Forelimb muscle (tissue), 1 donor: ENCODE measurements around the gene GNPTAB. TPM values are rescaled to one million over a fixed set of nuclear protein-coding genes. Genes with fewer than 3 reads are reported as not detected.

Experiments
- DNase-seq: peaks from one replicate; pipeline ENCODE4 v3.0.0-alpha.2; 2013; ENCODE audit warnings: low read depth
- polyA plus RNA-seq: library from polyadenylated mRNA; unstranded; fragments of 120-200 nt; gene quantifications from one replicate; pipeline ENCODE4 v1.2.1, GENCODE V29; 2013; ENCODE audit not compliant: insufficient read length

GNPTAB gene
- polyA plus RNA-seq, 1 donor = 17.4 TPM

DNA sequence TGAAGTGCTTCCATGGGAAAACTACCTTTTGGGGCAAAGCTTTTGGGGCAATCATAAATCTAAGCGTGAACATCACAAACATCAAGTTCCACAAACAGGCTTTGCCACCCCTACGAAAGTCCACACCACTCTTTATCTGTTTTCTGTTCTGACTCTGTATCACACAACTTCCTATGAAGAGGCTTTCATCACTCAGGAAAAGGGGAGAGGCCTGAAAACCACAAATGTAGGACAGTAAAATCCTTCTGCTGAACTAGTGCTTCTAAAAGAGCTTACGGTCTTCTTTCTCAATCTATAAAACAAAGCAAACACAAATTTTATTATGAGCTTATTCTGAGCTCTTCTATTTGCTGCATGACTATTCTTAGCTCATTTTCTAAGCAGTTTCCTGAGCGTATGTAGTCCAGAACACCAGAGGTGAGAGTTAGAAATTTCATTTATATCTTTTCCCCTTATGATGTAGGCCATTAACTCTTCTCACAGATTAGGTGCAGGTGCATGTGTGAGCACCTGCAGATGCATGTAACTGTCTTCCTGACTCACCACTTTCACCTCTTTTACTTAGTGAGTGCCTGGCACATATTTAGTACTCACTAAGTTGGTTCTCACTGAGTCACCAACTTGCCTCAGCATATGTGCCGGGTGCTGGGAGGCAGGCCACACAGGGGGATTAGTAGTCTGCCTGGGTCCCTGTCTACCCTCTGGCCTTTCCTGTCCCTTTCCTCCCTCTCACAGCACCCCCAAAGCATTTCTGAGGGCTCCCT is 58.6 kb downstream of the GNPTAB start:
- DNase-seq = no peak

DNA sequence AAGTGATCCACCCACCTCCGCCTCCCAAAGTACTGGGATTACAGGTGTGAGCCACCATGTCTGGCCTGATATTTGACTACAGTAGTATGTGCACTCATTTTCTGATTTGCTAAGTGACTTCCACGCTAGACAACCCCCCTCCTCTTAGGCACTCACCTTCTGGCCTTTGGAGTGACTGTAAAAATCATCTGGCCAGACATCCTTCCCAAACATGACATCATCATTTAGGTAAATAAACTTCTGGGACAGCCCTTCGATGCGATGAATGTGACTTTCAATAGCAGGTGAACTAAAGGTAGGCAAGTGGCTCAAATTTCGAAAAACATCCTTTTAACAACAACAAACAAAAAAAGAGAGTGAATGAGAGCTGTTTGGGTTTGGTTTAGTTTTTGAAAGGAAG is 60.9 kb downstream of the GNPTAB start:
- DNase-seq = no peak

DNA sequence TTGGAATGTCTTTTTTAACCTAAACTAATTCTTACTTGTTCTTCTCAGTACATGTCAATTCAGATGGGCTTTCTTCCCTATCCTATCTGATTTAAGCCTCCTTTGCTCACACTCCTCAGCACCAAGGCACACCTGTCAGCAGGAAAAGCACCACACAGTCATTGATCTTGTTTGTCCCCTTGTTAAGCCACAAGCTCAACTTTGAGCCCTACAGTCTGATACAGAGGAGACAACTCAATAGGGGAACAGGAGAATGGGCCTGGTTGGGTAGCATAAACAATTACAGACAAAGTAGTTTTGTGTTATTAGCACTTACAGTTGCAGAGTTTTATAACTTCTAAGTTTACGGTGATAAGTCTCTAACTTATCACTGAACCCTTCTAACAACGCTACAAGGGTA is 62.0 kb downstream of the GNPTAB start:
- no peak for DNase-seq

DNA sequence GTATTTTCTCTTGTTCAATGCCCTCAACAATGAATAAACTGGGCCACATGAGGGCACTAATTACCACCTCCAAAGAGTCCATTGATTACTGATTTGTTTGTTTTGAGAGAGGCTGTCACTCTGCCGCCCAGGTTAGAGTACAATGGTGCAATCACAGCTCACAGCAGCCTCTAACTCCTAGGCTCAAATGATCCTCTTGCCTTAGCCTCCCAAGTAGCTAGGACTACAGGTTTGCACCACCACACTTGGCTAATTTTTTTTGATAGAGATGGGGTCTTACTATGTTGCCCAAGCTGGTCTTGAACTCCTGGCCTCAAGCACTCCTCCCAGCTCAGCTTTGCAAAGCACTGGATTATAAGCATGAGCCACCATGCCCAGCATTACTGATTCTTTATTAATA is 63.2 kb downstream of the GNPTAB start:
- no peak for DNase-seq

DNA sequence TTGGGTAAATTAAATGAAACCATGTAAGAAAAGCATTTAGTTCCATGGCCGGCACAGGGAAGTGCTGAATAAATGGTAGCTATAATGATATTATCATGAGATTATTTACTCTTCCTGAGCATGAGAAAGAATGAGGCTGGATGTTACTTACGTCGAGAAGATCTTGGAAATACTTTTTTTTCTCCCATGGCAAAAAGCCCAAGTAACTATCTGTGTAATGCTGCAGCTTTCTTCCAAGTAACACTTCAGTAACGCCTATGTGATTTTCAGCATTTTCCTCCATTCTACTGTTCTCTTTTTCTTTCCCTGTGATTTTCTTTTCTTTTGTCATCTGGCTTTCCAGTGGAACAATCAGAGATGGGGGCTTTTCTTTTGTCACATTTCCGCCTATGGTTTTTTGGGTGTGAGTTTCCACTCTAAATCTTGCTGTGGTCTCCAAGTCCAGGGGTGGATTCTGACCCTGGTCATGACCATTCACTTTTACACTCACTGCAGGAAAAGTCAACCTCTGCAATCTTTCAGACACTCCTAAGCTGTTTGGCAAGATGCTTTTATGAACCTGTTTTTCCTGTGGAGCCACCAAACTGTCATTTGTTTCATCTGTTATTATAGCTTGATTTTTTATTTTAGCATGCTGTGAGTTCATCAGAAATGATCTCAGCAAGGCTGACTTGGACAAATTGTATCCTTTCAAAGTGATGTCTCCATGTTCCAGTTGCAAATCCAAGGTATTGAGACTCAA is 66.5 kb downstream of the GNPTAB start:
- no peak for DNase-seq

DNA sequence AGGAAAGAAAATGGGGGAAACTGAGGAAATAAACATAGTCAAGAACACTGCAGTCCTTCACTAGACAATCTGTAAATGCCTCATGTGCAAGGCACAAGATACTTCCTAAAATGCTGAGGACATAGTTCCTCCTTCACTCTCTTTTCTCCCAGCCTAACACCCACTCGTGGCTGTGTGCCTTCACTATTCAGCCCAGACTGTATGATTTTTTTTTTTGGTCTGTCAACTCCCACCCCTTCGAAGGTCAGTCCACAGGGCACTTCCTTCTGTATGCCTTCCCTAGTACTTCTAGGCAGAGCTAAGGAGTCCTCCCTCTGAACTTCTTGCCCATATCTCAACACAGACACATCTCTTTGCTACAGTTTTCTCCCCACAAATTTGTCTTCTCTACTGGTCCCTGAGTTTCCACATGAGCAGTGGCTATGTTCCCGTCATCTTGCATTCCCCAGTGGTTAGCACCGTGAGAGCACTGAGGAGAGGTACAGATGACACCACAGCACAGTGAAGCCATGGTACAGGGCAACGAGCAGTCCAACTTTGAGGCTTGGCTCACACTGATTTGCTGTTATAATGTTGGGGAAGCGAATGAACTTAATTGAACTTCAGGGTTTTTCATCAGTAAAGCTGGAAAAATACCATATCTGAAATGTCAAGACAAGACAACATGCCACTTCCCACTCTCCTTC is 67.4 kb downstream of the GNPTAB start:
- no peak for DNase-seq

DNA sequence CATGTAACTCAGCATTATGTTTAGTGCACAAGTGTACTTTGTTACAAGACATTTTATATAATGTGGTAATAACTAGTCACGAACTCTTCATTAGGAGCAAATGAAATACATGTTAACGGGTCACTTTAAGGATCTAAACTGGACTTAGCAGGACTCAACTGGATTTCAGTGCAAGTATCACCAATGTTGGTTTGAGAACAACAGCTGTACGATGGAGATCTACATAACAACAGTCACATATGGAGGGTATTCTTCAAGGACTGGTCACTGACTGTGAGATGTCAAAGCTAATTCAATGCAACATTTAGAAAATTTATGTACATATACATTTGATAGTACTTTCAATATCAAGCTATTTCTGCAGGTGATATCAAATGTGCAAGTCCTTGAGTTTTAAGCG is 69.0 kb downstream of the GNPTAB start:
- no peak for DNase-seq

DNA sequence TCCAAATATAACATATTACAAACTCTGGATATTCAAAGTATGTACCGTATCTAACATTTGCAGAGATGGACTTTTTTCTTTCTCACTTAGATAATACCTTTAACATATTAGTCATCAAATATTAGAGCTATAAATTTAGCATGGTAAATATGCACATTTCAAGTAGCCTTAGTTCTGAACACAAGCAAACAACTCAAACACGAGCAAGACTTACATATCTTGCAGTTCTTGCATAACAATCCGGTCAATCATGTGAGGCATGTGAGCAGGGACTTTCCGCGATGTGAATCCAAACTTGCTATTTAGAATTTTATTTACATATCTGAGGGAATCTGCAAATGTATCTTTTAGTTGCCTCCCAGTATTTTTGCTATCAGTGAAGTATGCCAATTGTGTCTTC is 69.4 kb downstream of the GNPTAB start:
- no peak for DNase-seq

DNA sequence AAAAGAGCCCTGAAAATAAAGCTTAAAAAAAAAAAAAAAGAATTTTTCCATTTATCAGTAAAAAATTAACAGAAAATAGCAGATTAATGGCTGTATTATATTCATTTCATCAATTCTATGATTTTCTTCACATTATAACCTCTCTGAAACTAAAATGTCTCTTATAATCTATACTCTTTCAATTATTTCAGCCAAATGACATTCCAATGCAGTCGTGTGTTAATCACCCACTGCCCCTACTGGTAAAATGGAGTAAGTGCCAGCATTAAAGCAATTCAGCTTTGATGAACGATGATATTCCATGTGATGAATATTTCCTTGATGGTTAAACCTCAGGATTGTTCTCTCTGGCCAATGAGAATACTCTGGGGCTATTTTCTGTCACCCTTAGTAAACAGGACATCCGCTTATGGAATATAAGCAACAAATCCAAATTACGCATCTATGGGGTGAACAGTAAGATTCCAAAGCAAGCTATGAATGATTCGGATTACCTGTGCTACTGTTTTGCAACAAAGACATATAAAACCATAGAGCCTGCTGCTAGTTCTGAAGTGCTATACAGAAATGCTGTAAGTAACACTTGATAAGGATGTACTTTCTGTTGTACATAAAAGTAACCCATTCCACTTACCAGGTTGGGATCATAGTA is 71.2 kb downstream of the GNPTAB start:
- no peak for DNase-seq

DNA sequence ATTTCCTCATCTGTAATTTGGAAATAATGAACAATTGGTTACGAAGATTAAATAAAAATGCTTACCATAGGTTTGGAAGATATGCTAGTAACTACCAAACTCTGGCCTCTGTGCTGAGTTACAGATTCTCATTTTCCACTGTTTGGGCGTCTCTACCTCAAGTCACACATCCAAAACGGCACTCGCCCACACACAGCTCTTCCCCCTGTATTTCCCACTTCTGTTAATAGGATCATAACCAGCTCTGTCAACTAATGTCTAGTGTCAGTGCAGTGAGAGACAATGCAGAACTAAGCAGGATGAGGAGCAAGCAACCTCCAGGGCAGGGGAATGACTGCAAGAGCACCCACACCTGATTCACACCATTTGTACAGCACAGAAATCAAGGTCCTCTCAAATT is 80.6 kb downstream of the GNPTAB start:
- DNase-seq = no peak

DNA sequence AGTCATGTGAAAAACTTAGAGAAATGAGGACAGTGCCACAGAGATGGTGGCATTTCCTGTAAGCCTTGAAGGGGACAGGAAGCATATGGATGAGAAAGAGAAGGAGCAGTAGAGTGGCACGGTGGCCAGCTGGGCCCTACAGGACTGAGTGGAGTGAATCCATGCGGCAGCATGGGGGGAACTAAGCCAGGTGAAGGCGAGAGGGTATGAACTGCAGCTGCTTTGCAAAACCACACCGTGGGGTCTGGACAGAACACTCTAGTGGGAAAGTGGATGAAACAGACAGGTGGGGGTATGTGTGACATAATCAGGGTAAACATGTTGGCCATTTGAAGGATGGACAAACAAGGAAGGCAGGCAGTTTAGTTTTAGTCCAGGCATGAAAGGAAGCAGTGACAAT is 81.1 kb downstream of the GNPTAB start:
- DNase-seq = no peak

DNA sequence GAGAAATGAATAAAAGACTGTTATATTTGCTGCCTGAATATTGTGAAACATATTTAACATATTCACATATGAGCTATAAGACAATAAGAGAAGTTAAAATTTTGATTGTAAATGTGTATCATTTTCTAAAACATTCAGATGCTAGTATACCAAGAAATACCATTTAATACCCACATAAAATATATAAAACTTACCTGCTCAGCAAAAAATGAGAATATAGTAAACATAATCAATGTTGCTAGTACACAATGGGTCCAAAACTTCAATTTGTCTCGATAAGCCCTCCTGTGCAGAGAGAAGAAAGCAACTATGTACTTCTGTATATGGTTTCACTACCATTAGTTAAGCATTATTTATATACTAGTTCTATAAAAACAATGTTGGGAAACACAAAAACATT is 81.9 kb downstream of the GNPTAB start:
- DNase-seq = no peak

DNA sequence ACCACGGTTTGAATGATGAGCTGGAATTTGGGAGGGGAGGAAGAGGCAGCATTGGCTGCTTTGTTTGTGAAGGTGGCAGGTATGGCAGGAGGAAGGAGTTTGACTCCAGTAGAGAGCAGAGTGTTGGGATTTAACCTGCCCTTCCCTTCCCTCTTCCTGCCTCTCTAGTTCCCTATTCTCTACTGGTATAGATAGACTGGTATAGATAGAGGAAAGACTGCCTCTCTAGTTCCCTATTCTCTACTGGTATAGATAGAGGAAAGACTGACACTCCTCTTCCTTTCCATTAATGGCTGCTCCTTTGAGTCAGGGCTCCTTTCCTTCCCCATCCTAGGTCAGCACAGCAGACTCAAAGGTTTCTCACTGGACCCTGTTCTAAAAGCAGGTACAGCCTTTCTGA is 83.1 kb downstream of the GNPTAB start:
- DNase-seq = no peak

DNA sequence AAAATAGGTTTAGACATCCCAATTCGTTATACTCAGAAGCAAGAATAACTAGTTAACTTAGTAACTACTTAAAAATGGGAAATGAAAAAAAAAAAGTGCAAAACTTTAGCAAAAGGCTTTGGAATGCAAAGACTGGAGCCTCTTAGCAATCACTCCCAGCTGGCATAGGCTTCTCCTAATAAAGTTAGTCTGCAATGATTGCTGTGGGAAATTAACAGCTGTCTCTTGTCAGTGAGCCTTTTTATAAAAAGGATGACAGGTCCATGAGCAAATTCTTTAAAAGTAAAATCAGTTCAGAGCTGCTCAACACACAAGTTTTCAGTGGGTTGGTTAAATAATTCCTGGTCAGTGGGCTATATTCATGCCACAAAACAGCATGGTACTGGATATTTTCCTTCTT is 84.1 kb downstream of the GNPTAB start:
- DNase-seq = no peak

DNA sequence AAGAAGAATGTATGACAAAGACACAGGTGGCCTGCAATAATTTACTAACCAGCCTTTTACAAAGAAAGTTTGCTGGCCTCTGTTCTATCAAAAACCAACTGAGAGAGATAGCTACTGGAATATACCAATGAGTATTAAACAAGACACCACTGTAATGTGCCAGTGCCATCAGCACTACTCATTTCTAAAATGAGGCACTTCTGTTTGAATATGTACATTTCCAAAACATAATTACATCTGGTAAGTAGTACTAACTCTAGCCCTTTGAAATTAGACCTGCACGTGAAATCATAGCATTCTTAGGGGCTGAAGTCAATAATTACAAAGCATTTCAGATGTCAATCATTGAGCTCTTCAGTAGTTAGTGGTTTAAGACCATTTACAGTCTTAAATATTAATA is 84.6 kb downstream of the GNPTAB start:
- no peak for DNase-seq

DNA sequence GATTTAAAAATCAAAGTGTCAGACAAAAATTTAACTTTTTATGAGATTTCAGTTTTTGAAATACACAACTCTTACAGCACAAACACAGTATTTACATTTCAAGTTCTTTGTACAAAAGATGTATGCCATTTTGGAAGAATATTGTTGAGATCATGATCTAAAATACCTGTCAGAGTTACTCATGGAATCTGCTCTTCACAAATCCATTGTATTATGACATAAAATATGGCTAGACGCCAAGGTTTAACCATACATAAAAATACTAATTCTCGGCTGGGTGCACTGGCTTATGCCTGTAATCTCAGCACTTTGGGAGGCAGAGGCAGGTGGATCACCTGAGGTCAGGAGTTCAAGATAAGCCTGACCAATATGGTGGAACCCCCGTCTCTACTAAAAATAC is 85.3 kb downstream of the GNPTAB start:
- no peak for DNase-seq

DNA sequence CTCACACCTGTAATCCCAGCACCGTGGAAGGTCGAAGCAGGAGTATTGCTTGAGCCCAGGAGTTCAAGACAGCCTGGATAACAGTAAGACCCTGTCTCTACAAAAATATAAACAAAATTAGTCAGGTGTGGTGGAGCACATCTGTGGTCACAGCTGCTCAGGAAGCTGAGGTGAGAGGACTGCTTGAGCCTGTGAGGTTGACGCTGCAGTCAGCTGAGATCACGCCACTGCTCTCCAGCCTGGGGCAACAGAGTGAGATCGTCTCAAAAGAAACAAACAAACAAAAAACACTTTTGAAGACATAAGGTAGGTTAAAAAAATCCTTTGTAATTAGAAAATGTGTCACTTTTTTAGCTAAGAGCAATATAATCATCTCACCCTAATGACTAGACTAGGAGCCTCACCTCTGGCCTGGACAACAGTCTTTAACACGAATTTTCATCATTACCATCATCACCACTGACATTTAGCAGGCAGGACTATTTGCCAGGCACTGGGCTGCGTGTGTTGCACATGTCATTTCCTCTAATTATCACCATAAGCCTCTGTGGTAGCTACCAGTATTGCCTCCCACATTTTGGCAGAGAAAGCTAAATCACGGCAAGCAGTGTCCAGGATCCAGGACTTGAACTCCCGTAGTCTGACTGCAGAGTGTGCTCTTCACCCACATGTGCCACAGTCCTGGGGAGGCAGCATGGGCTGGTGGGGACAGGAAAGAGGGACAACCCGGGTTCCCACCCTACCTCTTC is 86.9 kb downstream of the GNPTAB start:
- no peak for DNase-seq

DNA sequence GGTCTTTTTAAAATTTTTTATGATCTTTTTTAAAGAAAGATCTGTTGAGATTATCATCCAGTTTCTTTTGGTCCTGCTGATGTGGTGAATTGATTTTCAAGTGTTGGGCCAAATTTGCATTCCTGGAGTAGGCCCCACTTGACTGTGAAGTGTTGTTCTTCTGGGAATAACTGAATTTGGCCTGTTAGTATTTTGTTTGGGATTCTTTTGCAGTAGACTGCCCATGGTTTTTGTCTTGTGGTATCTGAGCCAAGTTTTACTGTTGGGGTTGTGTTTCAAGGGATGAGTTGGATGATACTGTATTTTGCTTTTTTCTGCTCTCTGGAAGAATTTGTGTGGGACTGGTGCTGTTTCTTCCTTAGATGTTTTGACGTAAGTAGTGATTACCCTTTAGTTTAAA is 87.5 kb downstream of the GNPTAB start:
- no peak for DNase-seq

DNA sequence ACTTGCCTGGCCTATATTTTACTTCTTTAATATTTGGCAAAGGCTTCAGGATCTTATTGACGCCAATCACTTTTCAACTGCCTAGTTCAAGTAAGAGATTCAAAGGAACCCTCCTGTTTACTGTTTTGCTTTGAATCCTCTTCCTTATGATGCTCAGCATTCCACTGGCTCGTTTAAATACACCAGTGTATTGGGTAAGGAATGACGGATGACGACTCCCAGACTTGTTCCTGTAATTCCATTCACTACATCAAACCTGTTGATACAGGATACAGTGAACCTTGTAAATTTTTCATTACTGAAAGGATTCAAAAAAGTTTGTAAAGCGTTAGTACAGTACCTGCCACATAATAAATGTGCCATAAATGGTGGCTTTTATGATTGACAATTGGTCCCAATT is 89.8 kb downstream of the GNPTAB start:
- no peak for DNase-seq

DNA sequence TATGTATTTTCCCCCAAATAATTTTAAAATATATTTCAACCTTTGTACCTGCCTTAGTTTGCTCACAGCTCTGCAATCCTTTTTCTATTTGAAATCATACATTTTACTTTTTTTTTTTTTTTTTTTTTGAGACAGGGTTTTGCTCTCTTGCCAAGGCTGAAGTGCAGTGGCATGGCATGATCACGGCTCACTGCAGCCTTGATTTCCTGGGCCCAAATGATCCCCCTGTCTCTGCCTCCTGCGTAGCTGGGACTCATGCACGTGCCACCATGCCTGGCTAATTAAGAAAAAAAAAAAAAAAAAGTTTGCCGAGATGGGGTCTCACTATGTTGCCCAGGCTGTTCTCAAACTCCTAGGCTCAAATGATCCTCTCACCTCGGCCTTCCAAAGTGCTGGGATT is 90.2 kb downstream of the GNPTAB start:
- DNase-seq = no peak

DNA sequence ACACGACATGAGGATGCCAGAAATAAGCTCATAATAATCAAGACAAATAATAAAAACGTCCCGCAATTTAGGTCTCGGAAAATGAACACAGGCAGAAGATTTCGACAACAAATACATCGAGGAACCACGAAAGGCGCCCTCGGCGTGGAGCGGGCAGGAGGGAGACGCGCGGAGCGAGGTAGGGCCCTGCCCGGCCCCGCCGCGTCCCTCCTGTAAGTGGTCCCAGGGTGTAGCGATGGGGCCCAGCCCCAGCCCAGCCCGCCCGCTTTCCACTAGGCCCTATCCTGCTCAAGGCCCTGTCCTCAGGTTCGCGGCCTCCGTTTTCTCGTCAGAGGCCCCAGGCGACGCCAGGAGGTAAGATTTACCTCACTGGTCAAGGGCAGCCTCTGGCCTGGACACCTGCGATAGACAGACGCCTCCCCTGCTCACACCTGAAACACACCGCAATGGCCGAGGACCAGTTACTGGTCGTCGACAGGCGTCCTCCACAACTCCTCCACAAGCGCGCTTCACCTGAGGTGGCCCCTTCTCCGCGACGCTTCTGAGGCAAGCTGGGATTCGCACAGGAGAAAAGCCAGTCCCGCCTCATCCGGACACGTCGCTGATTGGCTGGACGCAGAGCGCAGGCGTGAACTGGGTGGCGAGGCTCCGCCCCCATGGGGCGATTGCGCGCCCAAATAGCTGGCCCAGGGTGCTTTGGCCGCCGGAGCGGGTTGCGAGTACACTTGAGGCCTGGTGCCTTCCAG is 91.7 kb downstream of the GNPTAB start, which contains the start of gene SYCP3:
Gene SYCP3, minus strand, starts transcription at position 543 of the 746 bp plus-strand sequence. CDS start 1,527 bp downstream, outside the sequence.
- no peak for DNase-seq
